Suprapubic skin (tissue), 3 donors: ENCODE measurements around the gene IL9.

Experiments
- POLR2A ChIP-seq, 2 donors: fragments of 450-650 bp; IDR thresholded peaks; one replicate each; pipeline ENCODE4 v1.6.1; 2017; ENCODE audit warnings: antibody characterized with exemption in 2 of 2, mild to moderate bottlenecking in 2 of 2, moderate library complexity in 2 of 2
- TF ChIP-seq, protein P1 (sequence below), 2 donors: fragments of 200-600 bp in 1 of 2; fragments of 450-650 bp in 1 of 2; sonication (generic) in 1 of 2; IDR thresholded peaks; one replicate each; pipeline ENCODE4 v1.5.1; 2016 to 2019; ENCODE audit warnings: antibody characterized with exemption in 2 of 2, mild to moderate bottlenecking in 1 of 2, moderate library complexity in 1 of 2

GRCh38 chr5:135916638-135917263, 21.1 kb upstream of the IL9 start:
- TF ChIP-seq, protein P1, sequence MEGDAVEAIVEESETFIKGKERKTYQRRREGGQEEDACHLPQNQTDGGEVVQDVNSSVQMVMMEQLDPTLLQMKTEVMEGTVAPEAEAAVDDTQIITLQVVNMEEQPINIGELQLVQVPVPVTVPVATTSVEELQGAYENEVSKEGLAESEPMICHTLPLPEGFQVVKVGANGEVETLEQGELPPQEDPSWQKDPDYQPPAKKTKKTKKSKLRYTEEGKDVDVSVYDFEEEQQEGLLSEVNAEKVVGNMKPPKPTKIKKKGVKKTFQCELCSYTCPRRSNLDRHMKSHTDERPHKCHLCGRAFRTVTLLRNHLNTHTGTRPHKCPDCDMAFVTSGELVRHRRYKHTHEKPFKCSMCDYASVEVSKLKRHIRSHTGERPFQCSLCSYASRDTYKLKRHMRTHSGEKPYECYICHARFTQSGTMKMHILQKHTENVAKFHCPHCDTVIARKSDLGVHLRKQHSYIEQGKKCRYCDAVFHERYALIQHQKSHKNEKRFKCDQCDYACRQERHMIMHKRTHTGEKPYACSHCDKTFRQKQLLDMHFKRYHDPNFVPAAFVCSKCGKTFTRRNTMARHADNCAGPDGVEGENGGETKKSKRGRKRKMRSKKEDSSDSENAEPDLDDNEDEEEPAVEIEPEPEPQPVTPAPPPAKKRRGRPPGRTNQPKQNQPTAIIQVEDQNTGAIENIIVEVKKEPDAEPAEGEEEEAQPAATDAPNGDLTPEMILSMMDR (IDR thresholded peaks at IDR 0.05): no peak
- no peak for TF ChIP-seq POLR2A (IDR thresholded peaks at IDR 0.05)
